Measurements from ENCODE around the gene HDLBP. TPM values are rescaled to one million over a fixed set of nuclear protein-coding genes. Genes with fewer than 3 reads are reported as not detected.

Gene HDLBP
- total RNA-seq, 2 donors from 2014 or later, result 274 to 287 TPM

DNA sequence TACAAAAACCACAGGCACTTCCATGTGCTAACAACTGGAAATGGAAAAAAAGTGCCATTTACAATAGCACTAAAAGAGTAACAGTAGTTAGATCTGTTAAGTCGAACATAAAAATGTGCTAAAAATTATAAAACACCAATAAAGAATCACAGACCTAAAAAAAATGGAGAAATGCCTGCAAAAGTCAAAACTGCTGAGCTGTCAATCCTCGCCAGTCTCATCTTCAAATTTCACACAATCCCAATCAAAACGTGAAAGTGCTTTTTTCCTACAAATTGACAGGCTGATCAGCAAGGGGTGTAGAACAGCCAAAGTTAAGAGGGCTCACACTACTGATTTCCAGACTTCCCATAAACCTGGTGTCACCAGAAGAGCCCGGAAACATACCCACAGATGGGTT is 73.8 kb downstream of the HDLBP start:
- peaks cover 98% of the 10 kb centered on the region for H3K36me3 ChIP-seq

DNA sequence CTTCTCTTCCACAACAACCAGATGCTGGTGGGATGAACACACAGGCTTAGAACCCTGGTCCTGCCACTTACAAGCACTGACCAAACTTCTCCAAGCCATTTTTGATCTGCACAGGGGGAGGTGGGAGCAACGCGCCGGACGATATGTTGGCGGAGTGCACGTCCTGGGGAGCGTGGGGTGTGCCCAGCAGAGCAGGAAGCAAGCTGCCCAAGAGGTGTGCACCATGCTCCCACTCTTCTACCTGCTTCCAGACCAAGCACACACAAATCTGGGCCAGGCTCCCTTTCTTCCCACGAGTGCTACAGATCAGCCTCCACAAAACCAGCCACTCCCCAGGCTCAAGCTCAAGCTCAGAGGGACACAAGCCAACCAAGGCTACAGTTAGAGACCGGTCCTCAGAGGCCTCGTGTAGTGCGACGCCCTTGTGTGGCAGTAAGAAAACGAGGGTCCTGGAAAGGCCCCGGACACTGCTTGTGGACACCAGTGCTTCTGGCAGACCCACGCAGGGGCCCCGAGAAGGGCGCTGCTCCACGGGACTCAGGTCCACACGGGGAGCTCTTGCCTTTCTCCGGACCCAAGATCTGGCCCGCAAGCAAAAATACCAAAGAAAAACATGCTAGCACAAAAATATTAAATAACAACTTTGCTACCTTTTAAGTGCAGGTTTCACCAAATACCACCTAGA is 75.0 kb downstream of the HDLBP start:
- no peak overlapping the region for H3K4me3 ChIP-seq
- TF ChIP-seq, protein P1, sequence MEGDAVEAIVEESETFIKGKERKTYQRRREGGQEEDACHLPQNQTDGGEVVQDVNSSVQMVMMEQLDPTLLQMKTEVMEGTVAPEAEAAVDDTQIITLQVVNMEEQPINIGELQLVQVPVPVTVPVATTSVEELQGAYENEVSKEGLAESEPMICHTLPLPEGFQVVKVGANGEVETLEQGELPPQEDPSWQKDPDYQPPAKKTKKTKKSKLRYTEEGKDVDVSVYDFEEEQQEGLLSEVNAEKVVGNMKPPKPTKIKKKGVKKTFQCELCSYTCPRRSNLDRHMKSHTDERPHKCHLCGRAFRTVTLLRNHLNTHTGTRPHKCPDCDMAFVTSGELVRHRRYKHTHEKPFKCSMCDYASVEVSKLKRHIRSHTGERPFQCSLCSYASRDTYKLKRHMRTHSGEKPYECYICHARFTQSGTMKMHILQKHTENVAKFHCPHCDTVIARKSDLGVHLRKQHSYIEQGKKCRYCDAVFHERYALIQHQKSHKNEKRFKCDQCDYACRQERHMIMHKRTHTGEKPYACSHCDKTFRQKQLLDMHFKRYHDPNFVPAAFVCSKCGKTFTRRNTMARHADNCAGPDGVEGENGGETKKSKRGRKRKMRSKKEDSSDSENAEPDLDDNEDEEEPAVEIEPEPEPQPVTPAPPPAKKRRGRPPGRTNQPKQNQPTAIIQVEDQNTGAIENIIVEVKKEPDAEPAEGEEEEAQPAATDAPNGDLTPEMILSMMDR (IDR thresholded peaks at IDR 0.05), result no peak
- peaks cover 98% of the 10 kb centered on the region for H3K36me3 ChIP-seq
- H3K4me1 ChIP-seq, result no peaks in the 10 kb centered on the region
- no peaks in the 10 kb centered on the region for H3K27me3 ChIP-seq
- no peak overlapping the region for H3K27ac ChIP-seq
- H3K9me3 ChIP-seq, result no peaks in the 10 kb centered on the region
- DNase-seq (ENCODE audit: low spot score), result no peak

More for the DNA sequence above, 73.8 kb downstream of the HDLBP start:
- TF ChIP-seq, protein P1 (IDR thresholded peaks at IDR 0.05), result no peak
- H3K27ac ChIP-seq, result no peak overlapping the region
- H3K4me1 ChIP-seq, result no peaks in the 10 kb centered on the region
- no peak for DNase-seq (ENCODE audit: low spot score)
- no peaks in the 10 kb centered on the region for H3K9me3 ChIP-seq
- no peaks in the 10 kb centered on the region for H3K27me3 ChIP-seq
- H3K4me3 ChIP-seq, result no peak overlapping the region

DNA sequence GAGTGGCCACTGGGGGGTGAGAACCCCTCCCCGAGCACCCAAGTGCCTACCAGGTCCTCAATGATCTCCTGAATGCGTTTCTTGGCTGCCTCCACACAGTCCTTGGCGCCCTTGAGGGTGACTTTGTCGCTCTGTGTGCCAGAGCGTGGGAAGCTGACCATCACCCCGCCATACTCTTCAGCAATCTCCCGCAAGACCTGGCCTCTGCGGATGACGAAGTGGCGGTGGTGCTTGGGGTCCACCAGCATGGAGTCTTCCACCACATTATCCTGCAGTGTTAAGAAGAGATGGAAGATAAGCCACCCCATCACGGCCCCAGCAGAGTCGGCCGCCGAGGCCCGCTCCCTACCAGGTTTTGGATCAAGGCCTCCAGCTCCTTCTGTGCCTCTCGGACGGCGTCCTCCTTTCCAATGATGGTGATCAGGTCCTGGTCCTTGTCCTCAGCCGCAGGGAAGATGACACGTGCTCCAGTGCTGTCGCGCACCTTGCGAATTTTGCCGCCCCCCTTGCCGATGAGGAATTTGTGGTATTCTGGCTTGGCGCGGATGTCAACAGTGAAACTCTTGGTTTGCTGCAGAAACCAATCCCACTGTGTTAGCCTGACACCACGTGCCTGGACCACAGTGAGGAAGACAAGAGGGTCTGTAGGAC is 75.8 kb downstream of the HDLBP start:
- Histone ChIP-seq H3K4me1 (no peaks in the 10 kb centered on the region), H3K4me3 (no peak overlapping the region), H3K27me3 (no peaks in the 10 kb centered on the region), H3K9me3 (no peaks in the 10 kb centered on the region), H3K36me3 (peaks cover 98% of the 10 kb centered on the region), H3K27ac (no peak overlapping the region)
- TF ChIP-seq, protein P1 (IDR thresholded peaks at IDR 0.05), result no peak
- no peak for DNase-seq (ENCODE audit: low spot score)

DNA sequence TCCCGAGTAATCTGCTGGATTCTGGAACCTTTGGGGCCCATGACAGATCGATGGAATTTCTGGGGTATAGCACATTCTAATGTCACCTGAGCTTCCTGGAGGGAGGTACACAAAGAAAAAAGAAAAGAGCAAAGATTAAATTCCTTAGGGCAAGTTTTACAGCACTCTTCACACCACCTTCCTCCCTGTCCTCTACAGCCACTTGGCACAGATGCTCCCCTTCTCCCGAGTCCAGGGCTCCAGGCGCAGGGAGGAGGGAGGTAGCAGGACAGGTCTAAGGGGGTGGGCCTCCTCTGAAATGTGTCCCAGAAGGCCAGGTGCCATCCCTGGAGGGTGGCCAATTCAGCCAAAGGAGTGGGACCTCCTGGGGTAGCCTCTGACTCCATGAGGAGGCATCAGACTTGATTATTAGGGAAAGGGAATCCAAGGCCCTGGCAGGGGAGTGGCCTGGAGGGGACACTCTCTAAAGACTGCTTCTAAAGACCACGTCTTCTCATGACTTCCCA is 76.7 kb downstream of the HDLBP start:
- no peak overlapping the region for H3K27ac ChIP-seq
- H3K9me3 ChIP-seq, result no peaks in the 10 kb centered on the region
- no peaks in the 10 kb centered on the region for H3K4me1 ChIP-seq
- peaks cover 98% of the 10 kb centered on the region for H3K36me3 ChIP-seq
- no peaks in the 10 kb centered on the region for H3K27me3 ChIP-seq
- H3K4me3 ChIP-seq, result no peak overlapping the region
- TF ChIP-seq, protein P1 (IDR thresholded peaks at IDR 0.05), result no peak
- no peak for DNase-seq (ENCODE audit: low spot score)

DNA sequence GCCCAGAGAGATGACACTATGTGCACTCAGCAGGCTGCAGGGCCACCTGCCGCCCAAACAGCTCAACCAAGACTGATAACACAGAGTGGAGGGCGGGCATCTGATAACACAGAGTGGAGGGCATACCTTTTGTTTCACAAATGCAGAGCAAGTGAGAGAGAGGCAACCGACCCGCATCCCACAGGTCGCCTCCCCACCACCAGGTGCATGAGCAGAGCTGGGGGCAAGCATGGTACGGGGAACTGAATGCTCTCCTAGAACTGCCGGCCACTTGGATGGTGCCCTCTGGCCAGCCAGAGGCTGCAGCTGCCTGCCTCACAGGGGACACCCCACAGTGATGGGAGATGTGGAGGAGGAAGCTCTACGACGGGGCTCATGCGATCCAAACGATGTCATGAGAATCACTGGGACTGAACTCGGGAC is 77.5 kb downstream of the HDLBP start:
- no peak overlapping the region for H3K27ac ChIP-seq
- H3K36me3 ChIP-seq, result peaks cover 98% of the 10 kb centered on the region
- no peak overlapping the region for H3K4me3 ChIP-seq
- H3K4me1 ChIP-seq, result no peaks in the 10 kb centered on the region
- no peak for DNase-seq (ENCODE audit: low spot score)
- H3K27me3 ChIP-seq, result no peaks in the 10 kb centered on the region
- no peaks in the 10 kb centered on the region for H3K9me3 ChIP-seq
- TF ChIP-seq, protein P1 (IDR thresholded peaks at IDR 0.05), result no peak
